GM21423 (cell line): ENCODE data around the gene ABCG2.
"Not testable (repeated sequence)": the region's sequence is repeated elsewhere in the genome, so short reads cannot be mapped to it uniquely, and the experiment has no call there.

Experiments used
- ATAC-seq: cut with Tn5 transposase; IDR thresholded peaks from one replicate; pipeline ENCODE4 v1.9.1; 2021; ENCODE audit warnings: mild to moderate bottlenecking, moderate library complexity; ENCODE audit not compliant: unreplicated experiment

Gene ABCG2

DNA sequence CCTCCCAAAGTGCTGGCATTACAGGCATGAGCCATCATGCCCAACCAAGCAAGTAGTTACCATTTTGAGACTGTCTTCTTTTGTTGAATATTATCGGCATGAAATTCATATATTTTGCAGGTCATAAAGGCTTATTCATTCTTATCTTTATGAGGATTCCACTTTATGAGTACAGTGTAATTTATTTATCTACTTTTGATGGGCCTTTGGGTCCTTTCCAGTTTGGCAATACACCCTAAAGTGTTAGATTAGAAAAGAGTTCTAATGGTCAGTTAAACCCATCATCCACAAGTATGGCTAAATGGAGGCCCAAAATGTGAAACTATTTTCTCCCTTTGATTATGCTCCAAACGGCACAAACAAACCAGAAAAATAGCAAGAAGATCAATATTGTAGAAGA is 10.9 kb upstream of the ABCG2 start:
- ATAC-seq: no peak

DNA sequence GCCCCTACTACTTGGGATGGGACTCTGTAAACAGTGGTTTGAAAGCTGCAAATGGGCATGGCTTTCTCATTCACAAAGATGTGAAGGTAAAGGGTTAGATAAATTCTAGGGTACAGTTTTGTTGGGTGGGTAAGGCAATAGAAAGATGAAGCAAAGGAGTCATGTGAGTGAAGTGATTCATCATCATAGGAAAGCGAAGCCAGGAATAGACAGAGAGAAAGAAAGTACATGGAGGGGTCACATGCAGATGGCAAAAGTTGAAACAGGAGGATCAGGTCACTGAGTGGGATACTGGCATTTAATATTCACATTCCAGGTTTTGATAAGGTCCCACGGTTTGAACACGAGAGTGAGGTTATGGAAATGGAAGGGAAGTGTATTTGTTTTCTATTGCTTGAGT is 8.2 kb upstream of the ABCG2 start:
- ATAC-seq: no peak

DNA sequence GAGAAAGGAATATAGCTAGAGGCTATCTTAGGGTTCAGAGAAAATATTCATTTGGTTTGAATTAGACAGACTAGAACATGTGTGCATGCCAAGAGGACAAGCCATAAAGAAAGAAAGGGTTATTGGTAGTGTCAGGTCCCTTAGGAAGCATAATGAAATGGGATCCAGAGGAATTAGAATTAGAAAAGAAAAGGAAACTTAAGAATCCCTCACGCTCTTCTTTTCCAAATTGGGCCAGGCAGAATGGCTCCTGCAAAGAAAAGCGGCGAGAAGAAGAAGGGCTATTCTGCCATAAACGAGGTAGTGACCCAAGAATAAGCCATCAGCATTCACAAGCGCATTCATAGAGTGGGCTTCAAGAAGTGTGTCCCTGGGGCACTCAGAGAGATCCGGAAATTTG is 4.9 kb upstream of the ABCG2 start:
- no peak for ATAC-seq

DNA sequence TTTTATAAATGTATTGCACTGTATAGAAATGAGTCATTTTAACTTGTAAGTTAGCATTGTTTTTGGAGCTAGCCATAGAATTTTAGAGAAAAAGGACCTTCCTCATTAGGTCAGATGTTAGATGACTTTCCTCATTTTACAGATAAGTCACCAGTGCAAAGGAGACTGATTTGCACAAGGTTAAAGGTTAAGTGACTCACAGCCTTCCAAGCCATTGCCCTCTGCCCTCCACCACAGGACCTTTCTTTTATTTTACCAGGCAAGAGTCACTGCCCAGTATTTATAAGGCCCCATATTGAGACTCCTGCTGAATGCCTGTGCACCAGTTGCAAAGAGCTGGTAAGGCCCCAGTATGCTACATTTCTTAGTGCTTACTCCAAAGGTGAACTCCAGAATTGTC is 4.2 kb upstream of the ABCG2 start:
- ATAC-seq: no peak

DNA sequence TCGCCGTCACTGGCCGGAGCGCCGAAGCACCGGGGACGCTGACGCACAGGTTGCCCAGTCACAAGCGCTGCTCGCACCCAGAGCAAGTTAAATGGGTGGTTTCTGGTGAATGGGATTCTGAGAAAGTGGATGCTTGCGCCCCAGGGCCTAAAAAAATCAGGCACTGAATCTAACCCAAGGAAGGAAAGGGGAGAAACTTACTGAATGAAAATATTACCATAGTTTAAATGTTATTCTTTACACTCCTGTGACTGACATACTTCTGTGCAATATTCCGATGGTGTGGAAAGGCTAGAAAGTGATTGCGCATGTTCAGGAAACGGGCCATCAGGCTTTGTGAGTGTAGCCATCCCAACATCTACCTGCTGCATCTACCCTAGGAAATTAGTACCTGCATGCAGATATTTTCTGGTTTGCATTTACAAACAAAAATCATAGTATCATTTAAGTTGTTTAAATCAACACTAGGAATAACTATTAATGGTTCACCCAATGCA is 838 bp upstream of the ABCG2 start:
- peak; percentile 36 for ATAC-seq

DNA sequence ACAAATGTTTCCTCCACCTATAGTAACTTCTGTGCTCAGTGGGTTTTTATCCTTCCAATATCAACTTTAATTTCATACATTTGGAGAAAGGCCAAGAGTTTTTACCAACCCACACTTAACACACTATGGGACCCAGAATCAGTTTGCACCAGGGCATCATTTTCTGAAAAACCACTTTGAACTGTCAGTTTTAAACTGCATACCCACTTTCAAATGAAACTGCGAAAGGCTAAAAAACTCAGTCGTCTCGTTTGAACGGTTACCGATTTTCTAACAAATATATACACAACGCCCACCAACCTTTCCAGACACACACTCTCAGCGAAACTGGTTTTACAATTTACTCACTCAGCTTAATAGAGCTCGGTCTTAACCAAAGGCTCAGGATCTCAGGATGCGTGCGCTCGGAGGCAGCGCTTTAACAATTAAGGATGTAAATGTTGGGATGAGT is 376 bp downstream of the ABCG2 start:
- peak; percentile 7 for ATAC-seq

DNA sequence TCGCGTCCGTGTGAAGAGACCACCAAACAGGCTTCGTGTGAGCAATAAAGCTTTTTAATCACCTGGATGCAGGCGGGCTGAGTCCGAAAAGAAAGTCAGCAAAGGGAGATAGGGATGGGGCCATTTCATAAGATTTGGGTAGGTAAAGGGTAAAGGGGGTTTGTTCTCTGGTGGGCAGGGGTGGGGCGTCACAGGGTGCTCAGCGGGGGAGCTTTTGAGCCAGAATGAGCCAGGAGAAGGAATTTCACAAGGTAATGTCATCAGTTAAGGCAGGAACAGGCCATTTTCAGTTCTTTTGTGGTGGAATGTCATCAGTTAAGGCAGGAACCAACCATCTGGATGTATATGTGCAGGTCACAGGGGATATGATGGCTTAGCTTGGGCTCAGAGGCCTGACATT is 6.1 kb downstream of the ABCG2 start:
- ATAC-seq: not testable (repeated sequence)

DNA sequence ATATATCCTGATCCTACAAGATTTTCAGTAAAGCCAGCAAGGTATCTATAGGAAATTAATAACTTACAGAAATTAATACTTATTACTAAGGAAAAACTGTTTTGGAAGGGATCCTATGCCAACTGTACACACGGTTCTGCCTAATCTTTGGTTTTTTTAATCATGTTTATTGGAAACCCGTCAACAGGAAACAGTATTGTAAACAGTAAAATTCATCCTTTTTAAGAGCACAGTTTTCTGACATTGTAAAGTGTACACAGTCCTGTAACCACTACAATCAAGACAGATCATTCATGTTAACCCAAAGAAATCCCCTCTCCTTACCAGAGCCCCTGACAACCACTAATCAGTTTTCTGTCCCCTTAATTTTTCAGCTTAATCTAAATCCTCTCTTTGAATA is 9.9 kb downstream of the ABCG2 start:
- no peak for ATAC-seq

DNA sequence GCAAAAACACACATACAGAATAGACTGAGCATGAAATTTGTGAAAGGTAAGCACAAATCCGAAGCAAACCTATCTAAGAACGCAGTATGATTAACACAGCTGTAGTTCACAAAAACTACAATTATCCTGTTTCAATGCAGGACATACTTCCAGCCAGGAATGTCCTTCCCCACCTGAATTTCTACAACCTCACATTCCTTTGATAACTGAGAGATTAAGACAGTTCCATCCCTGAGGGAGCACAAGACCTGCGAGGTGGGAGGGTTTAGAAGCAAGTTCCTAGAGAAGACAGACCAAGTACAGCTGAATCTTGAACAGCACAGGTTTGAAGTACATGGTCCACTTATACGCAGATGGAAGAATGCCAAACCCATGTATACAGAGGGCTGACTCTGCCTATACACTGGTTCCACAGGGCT is 10.6 kb downstream of the ABCG2 start:
- ATAC-seq: no peak

DNA sequence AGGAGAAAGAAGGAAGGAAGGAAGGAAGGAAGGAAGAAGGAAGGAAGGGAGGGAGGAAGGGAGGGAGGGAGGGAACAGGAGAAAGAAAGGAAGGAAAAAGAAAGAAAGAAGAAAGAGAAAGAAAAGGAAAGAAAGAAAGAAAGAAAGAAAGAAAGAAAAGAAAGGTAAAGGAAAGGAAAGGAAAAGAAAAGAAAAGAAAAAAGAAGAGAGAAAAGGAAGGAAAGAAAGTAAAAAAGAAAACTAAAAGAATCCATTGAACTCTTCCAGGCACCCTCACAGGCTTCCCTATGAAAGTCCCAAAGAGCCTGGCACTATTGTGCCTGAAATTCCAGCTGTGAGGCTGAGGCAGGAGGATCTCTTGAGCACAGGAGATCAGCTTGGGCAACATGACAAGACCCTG is 11.5 kb downstream of the ABCG2 start:
- ATAC-seq: no peak

DNA sequence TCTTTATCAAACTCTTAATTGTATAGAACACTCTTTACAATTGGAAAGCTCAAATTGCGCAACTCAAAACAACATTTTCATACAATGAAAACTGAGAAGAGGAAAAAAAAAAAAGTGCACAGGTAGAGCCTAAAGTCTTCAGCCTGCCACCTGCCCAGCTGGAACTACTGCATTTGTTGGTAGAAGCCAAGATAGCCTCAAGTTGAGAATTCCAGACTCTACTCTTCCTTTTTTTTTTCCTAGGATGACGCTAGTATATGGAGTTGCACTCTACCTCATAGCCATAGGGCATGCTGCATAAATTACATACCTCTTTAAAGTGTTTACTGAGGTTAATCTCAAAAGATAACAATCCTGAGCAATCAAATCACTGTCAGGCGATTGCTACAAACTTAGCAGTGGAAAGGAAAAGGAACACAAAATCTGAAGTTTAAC is 13.6 kb downstream of the ABCG2 start:
- ATAC-seq: no peak

DNA sequence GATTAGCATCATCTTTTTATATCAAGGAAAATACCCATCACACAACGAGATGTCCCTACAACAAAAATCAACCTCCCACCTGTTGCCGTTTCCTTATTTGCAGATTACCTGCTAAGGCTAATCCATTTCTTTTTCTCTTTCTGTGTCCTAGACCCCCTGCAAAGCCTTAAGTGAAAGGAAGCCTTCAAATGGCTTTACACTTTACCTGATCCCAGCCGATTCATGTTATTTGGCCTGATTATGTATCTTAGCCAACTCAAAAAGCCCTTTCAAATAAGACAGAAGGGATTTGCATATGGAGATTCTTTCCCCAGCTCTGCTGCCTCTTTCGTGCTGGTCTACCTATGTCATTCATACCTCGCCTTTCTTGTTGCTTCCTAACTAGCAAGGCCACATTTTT is 14.4 kb downstream of the ABCG2 start:
- ATAC-seq: no peak

DNA sequence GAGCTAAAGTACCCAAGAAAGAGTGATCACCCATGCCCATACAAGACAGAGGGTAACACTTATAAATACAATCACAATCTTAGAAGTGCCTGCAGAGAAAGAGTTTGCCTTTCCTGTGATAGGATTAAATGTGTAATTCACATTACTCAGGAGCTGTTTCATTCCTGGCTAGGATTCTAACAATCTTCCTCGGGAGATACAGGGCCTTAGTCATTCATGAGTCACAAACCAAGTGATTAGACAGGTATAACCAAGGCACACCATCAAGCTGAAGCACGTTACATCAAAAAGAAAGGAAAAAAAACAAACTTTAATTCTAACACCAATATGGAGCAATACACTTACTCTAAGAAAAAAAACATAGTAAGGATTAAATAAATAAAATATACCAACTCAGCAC is 14.9 kb downstream of the ABCG2 start:
- no peak for ATAC-seq

DNA sequence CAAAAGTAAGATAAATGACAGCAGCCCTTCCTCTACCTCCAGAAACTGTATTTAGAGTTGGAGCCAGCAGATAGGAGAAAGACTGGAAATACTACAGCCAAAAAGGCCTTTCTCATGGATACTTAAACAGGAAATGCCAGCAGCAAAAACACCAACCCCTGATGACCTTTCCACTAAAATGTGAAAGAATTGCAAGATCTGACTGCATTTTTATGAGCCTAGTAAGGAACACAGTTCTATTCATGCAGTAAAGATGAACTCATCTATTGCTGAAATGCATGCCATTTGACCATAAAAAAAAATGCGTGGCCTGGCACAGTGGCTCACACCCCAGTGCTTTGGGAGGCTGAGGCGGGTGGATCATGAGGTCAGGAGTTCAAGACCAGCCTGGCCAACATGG is 19.9 kb downstream of the ABCG2 start:
- ATAC-seq: no peak

DNA sequence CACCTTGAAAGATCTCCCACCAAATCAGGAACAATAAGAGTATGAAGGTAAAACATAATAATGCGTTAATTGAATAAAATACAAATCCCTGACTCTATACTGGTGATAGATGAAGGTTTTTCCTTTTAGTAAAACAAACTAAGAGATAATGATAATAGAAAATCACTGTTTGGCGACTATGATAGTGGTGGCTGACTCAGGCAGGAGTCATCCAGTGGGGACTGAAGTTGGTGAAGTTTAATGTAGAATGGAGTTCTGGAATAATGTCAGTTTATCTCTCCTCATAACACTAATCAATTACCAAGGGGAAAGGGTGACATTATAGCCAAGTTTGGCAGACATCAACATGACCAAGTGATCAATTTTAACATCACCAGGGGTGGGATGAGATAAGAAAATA is 21.3 kb downstream of the ABCG2 start:
- ATAC-seq: no peak

DNA sequence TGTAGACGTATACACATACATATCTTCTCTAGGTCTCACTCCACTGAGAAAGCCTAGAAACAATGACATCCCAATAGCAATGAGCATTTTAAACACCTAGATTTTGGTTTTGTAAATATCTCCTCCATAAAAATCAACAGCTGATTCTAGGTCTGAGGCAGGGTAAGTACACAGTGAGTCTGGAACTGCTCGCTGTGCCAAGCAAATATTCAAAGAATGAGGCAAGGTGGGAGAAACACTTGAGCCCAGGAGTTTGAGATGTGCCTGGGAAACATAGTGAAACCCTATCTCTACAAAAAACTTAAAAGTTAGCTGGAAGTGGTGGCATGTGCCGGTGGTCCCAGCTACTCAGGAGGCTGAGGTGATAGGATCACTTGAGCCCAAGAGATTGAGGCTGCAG is 22.2 kb downstream of the ABCG2 start:
- ATAC-seq: no peak

DNA sequence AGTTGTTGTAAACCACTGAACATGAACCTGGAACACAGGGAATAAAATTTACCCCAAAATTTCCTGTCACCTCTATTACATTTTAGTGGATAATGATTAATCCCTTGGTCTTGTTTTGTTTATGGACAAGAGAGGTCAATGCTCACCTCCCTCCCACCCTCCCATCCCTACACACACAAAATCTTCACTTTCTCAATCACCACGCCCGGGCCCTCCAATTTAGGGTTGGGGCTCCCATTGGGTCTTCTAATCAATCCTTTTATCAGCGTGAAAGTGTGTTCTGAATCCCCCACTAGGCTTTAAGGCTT is 23.1 kb downstream of the ABCG2 start:
- no peak for ATAC-seq

DNA sequence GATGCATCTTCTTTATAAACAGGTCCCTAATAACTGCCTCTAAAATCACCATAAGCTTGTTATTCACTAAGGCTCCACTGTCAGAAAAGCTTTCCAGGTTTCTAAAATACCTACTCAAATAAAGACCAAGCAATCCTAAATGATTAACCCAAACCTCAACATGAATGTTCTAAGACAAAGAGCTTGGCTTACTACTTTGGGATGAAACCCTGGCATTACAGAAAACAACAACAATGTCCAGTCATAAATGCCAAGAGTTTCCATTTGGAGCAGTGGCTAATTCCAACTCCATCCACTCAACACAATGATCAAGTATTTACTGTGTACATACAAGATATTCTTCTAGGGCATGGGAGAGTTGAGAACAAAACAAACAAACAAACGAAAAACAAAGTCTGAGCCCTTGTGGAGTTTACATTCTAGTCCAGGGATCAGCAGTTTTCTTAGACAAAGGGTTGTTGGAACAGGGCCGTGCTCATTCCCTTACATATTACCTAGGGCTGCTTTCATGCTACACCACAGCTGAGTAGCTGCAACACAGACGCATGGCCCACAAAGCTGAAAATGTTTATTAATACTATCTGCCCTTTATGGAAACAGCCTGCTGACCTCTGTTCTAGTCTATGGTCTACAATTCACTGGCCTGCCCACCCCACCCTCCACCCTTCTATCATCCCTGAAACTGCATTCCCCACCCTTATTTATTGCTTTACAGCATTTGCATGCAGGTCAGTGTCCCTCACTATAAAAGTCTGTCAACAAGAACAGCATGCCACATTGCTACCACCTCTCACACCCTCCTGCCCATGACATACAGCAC is 23.7 kb downstream of the ABCG2 start:
- no peak for ATAC-seq

DNA sequence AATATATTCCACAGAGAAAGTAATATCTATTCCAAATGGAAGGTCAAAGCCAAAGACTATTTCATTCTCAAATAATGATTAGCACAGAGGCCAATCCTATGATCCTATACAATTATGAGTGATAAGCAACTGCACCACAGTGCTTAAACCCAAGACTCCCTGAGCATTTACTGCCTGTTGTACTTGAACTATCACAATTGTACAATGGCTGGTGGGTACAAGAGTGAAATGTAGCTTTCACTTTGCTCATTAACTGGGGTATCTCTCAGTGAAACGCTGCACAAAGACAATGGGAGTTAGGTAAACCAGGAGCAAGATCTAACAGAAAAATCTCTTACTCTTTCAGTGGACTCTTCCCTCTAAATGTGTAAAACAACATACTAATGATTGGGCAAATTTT is 24.3 kb downstream of the ABCG2 start:
- ATAC-seq: no peak

DNA sequence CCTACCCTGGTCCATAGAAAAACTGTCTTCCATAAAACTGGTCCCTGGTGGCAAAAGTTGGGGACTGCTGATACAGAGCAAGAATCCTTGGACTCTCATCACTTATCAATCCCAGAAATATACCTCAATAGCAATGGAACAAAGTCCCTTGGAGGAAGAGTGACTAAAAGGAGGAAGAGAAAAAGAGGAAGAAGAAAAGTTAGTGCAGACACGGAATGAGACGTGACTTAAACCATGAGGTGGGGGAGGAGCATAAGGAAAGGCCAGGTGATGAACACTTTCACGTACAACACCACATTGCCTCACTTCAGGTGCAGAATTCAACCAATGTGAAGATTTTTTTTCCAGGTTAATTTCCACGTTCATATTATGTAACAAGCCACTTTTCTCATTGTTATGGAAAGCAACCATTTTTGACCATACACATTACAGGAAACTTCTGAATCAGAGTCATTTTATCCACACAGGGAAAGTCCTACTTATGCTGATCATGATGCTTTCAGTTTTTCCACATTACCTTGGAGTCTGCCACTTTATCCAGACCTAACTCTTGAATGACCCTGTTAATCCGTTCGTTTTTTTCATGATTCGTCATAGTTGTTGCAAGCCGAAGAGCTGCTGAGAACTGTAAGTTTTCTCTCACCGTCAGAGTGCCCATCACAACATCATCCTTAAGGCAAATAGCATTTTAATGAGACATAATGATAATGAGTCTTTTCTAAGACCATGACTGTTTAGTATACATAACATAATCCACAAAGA is 27.7 kb downstream of the ABCG2 start:
- ATAC-seq: no peak

DNA sequence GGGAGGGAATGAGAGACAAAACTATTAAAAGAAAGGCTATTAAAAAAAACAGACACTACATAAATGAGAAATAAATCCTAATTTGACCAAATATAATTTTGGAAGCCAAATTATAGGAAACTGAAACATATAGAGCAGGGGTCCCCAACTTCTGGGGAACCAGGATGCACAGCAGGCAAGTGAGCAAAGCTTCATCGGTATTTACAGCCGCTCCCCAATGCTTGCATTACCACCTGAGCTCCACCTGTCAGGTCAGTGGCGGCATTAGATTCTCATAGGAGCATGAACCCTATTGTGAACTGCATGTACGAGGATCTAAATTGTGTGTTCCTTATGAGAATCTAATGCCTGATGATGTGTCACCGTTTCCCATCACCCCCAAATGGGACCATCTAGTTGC is 28.4 kb downstream of the ABCG2 start:
- no peak for ATAC-seq

DNA sequence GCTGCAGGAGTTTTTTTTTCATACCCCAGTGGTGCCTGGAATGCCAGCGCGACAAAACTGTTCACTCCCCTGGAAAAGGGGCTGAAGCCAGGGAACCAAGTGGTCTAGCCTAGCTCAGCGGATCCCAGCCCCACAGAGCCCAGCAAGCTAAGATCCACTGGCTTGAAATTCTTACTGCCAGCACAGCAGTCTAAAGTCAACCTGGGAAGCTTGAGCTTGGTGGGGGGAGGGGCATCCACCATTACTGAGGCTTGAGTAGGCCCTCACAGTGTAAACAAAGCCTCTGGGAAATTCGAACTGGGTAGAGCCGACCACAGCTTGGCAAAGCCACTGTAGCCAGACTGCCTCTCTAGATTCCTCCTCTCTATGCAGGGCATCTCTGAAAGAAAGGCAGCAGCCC is 36.2 kb downstream of the ABCG2 start:
- ATAC-seq: not testable (repeated sequence)
